ENCODE results near the gene NOSIP.

GRCh38 chr19:49551531-49551930 lies 28.8 kb downstream of the NOSIP start:
- TF ChIP-seq CTCF (IDR thresholded peaks at IDR 0.05) (no peak), POLR2A (IDR thresholded peaks at IDR 0.05) (no peak)
